PC-3 (cell line): Measurements from ENCODE around the gene ZFYVE28.

Experiments
- CTCF ChIP-seq: fragments of 300-600 bp; sonication (generic); conservative IDR thresholded peaks from 2 replicates; pipeline ENCODE4 v1.5.1; 2017; ENCODE audit warnings: antibody characterized with exemption, low read depth, mild to moderate bottlenecking, low read length
- EZH2 ChIP-seq: fragments of 300-600 bp; sonication (generic); IDR thresholded peaks from one replicate; pipeline ENCODE4 v1.6.1; 2017; ENCODE audit warnings: antibody characterized with exemption, mild to moderate bottlenecking, low read length; ENCODE audit not compliant: unreplicated experiment
- EZH2phosphoT487 ChIP-seq: fragments of 300-600 bp; sonication (generic); IDR thresholded peaks from 2 replicates; pipeline ENCODE4 v1.6.1; 2018; ENCODE audit warnings: mild to moderate bottlenecking, antibody characterized with exemption, low read length, borderline replicate concordance

GRCh38 chr4:2426711-2427275, 8.3 kb upstream of the ZFYVE28 start:
- TF ChIP-seq CTCF (no peak), EZH2 (no peak), EZH2phosphoT487 (no peak)
